ENCODE measurements around the gene YKT6.

YKT6 gene

GRCh38 chr7:44219371-44220045, 18.7 kb downstream of the YKT6 start:
- no peak for DNase-seq

- DNase-seq, result no peak
Measured at GRCh38 chr7:44220046-44220357, 19.2 kb downstream of the YKT6 start.

- DNase-seq, result no peak
Measured at GRCh38 chr7:44220358-44221112, 19.8 kb downstream of the YKT6 start.

GRCh38 chr7:44221231-44221791, 20.5 kb downstream of the YKT6 start:
- no peak for DNase-seq

- no peak for DNase-seq
Measured at GRCh38 chr7:44222074-44222473, 21.3 kb downstream of the YKT6 start.

- no peak for DNase-seq
Measured at GRCh38 chr7:44222776-44223261, 22.0 kb downstream of the YKT6 start.

GRCh38 chr7:44223362-44224079, 22.7 kb downstream of the YKT6 start:
- DNase-seq, result peak; percentile 8

- no peak for DNase-seq
Measured at GRCh38 chr7:44224080-44224973, 23.5 kb downstream of the YKT6 start.

- DNase-seq, result no peak
Measured at GRCh38 chr7:44224974-44225565, 24.3 kb downstream of the YKT6 start.

- DNase-seq, result no peak
Measured at GRCh38 chr7:44225566-44226395, 25.0 kb downstream of the YKT6 start.

- no peak for DNase-seq
Measured at GRCh38 chr7:44226396-44226753, 25.6 kb downstream of the YKT6 start.

- DNase-seq, result no peak
Measured at GRCh38 chr7:44227911-44228310, 27.1 kb downstream of the YKT6 start.

GRCh38 chr7:44228571-44229350, 28.0 kb downstream of the YKT6 start:
- DNase-seq, result no peak

- no peak for DNase-seq
Measured at GRCh38 chr7:44229546-44230105, 28.8 kb downstream of the YKT6 start.

- DNase-seq, result no peak
Measured at GRCh38 chr7:44230286-44230685, 29.5 kb downstream of the YKT6 start.

- no peak for DNase-seq
Measured at GRCh38 chr7:44231088-44231487, 30.3 kb downstream of the YKT6 start.

- no peak for DNase-seq
Measured at GRCh38 chr7:44232396-44232795, 31.6 kb downstream of the YKT6 start.

GRCh38 chr7:44232901-44233715, 32.3 kb downstream of the YKT6 start:
- DNase-seq, result no peak

GRCh38 chr7:44235066-44235465, 34.3 kb downstream of the YKT6 start:
- DNase-seq, result no peak
